RPMI8226 (cell line): ENCODE measurements around the gene KYAT1.
"Not testable (repeated sequence)": the region's sequence is repeated elsewhere in the genome, so short reads cannot be mapped to it uniquely, and the experiment has no call there.

Source experiments
- DNase-seq: peaks from one replicate; pipeline ENCODE4 v3.0.0-alpha.2; 2015

The KYAT1 gene

GRCh38 chr9:128882677-128883603, 1.2 kb upstream of the KYAT1 start:
- peak; percentile 39 for DNase-seq

DNA sequence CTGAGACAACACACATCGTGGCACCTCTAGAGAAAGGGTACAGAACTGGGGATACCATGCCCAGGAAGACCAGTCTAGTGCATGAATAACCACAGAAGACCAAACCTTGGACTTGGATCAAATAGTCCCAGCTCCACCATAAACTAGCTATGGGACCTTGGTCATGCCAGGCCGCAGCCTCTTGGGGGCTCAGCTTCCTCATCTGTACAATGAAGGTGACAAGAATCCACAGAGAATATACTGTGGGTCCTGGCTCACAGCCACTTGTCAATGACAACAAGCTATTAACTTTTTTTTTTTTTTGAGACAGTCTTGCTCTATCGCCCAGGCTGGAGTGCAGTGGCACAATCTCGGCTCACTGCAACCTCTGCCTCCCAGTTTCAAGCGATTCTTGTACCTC, 3.9 kb downstream of the KYAT1 start:
- no peak for DNase-seq

GRCh38 chr9:128870941-128871265, 10.8 kb downstream of the KYAT1 start:
- DNase-seq = not testable (repeated sequence)

DNA sequence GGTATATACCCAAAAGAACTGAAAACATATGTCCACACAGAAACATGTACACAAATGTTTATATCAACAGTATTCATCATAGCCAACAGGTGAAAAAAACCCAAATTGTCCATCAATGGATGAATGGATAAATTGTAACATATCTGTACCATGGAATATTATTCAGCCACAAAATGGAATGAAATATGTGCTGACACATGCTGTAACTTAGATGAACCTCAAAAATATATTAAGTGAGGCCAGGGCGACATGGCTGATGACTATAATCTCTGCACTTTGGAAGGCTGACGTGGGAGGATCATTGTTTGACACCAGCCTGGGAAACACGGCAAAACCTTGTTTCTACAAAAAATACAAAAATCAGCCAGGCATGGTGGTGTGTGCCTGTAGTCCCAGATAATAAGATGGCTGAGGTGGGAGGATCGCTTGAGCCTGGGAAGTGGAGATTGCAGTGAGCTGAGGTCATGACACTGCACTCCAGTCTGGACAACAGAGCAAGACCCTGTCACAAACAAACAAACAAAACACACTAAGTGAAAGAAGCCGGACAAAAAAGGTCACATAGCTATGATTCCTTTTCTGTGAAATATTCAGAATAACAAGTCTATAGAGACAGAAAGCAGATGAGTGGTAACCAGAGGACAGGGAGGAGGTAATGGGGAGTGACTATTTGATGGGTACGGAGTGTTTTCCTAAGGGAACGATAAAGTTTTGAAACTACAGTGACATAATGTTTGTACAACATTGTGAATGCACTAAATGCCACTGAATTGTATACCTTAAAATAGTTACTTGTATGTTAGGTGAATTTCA, 11.4 kb downstream of the KYAT1 start:
- DNase-seq = no peak

GRCh38 chr9:128863647-128864046, 18.1 kb downstream of the KYAT1 start:
- DNase-seq = peak; percentile 85

DNA sequence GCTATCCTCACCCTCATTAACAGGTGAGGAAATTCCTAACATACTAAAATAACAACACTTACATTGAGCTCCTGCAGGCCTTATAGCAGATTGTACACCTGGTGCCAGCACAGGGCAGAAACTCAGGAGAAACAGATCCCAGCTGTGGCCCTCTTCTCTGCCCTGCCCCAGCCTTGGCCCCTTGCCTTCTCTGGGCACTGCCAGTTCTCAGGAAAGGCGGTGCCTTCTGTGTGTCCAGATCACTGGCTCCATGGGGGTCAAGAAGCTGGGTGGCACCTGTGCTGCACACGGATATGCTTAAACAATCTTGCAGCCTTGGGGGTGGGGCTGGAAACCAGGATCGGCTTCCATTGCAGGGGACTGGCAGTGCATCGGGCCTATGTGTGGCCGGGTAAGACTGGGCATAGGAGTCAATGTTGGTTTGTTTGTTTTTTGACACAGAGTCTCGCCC, 19.3 kb downstream of the KYAT1 start:
- DNase-seq = no peak

- no peak for DNase-seq
Observed at GRCh38 chr9:128861501-128861900, 20.2 kb downstream of the KYAT1 start.

DNA sequence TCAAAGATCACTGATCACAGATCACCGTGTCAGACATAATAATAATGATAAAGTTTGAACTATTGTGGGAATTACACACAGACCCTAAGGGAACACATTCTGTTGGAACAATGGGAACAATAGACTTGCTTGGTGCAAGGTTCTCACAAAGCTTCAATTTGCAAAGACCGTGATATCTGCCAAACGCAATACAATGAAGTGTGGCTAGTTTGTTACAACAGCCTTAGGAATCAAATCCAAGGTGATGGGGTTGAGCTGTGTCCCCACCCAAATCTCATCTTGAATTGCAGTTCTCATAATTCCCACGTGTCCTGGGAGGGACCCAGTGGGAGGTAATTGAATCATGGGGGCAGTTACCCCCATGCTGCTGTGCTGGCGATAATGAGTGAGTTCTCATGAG, 20.8 kb downstream of the KYAT1 start:
- DNase-seq = no peak

- not testable (repeated sequence) for DNase-seq
Observed at GRCh38 chr9:128858476-128858875, 23.3 kb downstream of the KYAT1 start.

DNA sequence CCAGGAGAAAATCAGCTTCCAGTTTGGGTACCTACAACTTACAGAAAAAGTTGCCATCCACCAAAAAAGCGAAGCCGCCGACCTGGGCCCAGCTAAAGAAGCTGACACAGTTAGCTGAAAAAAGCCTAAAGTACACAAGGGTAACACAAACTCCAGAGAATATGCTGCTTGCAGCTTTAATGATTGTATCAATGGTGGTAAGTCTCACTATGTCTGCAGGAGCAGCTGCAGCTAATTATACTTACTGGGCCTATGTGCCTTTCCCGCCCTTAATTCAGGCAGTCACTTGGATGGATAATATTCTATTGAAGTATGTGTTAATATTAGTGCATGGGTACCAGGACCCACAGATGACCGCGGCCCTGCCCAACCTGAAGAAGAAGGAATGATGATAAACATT, 27.3 kb downstream of the KYAT1 start:
- not testable (repeated sequence) for DNase-seq

GRCh38 chr9:128852646-128853045, 29.1 kb downstream of the KYAT1 start:
- not testable (repeated sequence) for DNase-seq

DNA sequence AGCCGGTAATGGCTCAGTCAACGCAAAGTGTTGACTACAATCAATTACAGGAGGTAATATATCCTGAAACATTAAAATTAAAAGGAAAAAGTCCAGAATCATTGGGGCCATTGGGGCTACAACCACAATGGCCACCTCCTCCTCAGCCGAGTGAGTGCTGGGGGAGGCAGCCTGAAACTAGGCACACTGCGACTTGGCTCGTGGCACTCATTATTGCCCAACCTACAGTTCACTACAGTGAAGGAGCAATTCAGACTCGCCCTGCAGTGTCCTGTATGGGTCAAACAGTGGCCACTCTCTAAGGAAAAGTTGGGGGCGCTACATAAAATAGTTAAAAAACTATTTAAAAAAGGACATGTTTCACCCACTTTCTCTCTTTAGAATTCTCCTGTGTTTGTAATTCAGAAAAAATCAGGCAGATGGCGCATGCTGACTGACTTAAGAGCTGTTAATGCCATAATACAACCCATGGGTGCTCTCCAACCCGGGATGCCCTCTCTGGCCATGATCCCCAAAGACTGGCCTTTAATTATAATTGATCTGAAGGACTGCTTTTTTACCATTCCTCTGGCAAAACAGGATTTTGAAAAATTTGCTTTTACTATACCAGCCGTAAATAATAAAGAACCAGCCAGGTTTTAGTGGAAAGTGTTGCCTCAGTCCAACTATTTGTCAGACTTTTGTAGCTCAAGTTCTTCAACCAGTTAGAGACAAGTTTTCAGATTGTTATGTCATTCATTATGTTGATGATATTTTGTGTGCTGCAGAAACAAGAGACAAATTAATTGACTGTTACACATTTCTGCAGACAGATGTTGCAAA, 29.8 kb downstream of the KYAT1 start:
- peak; percentile 63 for DNase-seq

- not testable (repeated sequence) for DNase-seq
Observed at GRCh38 chr9:128851024-128851423, 30.7 kb downstream of the KYAT1 start.

DNA sequence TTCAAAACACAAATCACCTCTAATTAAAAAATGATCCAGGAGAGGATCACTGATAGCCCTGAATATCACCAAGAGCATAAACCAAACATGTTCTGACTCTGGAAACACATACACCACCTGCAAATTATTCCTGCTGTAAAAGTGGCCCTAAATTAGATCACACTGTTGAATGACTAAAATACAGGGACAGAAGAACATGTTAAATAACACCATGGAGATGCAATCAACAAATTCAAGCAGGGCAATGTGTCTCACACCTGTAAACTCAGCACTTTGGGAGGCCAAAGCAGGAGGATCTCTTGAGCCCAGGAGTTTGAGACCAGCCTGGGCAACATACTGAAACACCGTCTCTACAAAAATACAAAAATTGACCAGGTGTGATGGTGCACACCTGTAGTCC, 33.9 kb downstream of the KYAT1 start:
- no peak for DNase-seq

DNA sequence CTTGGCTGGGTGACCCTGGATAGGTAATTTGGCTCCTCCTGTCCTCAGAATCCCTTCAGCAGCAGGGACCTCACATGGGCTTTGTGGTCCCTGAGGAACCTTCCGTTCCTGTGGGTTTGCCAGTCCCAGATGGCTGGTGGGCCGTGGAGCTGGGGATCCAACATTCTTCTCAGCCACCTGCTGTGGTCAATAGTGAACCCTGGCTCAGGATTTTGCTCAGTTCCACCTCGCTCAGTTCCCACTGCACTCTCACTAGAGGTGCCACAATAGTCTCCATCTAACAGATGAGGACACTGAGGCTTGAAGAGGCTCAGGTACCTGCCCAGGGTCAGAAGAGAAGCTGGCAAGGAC, 35.1 kb downstream of the KYAT1 start:
- no peak for DNase-seq

- no peak for DNase-seq
Observed at GRCh38 chr9:128845186-128845931, 36.4 kb downstream of the KYAT1 start.

DNA sequence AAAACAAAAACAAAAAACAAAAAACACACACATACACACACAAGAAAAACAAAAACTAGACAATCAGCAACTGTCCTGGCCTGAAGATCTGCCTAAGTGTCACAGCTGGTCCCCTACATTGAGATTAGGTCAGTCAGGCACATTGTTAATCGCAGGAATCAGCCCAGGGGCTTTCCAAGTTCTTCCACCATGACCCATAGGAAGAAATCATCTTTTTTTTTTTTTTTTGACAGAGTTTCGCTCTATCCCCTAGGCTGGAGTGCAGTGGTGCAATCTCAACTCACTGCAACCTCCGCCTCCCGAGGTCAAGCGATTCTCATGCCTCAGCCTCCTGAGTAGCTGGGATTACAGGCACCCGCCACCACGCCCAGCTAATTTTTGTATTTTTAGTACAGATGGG, 38.6 kb downstream of the KYAT1 start:
- DNase-seq = not testable (repeated sequence)

- DNase-seq = no peak
Observed at GRCh38 chr9:128841694-128842492, 39.9 kb downstream of the KYAT1 start.

DNA sequence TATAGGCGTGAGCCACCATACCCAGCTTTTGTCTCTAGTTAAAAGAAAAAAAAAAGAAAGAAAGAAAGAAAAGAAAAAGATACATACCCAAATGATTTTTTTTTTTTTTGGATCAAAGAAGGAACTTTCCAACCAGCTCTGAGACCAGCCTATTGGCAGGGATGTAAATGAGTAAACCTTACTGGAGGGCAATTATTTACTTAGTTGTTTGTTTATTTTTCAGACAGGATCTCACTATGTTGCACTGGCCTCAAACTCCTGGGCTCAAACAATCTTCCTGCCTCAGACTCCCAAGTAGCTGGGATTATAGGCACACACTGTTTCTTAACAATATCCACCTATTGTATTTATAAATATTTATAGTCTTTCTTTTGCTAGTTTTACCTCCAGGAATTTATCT, 41.2 kb downstream of the KYAT1 start:
- DNase-seq = no peak

DNA sequence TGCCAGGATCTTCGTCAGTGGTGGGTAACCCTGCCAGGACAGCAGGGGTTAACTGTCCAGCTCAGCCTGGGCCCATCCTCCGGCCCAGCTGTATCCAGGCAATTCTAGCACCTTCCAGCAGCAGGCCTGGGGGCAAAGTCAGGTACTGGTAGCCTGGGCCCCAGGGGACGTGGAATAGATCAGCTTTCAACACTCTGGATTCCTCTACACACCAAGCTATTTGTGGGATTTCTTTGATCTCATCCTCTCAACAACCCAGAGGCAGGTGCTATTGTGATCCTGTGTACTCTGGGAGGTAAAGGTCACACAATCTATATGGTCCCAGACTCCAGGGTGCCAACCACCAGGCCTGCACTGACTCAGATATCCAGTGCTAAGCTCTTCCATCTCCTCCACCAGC, 43.4 kb downstream of the KYAT1 start:
- DNase-seq = no peak

DNA sequence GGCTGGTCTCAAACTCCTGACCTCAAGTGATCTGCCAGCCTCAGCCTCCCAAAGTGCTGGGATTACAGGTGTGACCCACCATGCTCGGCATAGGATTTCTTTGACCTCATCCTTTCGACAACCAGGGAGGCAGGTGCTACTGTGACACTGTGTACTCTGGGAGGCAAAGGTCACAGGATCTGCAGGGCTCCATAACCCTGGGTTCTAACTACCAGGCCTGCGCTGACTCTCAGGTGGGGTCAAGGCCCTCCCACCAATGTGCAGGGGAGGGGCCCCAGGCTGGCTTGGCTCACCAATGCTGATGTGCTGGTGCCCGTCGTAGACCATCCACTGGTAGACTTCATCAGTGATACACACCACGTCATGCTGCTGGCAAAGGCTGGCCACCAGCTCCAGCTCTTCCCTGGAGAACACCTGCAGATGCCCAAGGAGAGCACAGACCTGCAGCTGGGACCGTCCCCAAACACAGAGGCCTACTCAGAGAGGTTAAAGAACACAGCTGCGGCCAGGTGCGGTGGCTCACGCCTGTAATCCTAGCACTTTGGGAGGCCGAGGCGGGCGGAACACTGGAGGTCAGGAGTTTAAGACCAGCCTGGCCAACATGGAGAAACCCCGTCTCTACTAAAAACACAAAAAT, 45.1 kb downstream of the KYAT1 start:
- DNase-seq = no peak
